NB4 (cell line): ENCODE results near the gene CDK15.

Experiments
- CTCF ChIP-seq: IDR thresholded peaks from one replicate; pipeline ENCODE4 v1.5.1; 2012; ENCODE audit warnings: low read depth, low read length
- MYC ChIP-seq: IDR thresholded peaks from 2 replicates; pipeline ENCODE4 v1.6.1; 2011; ENCODE audit warnings: low read depth, low read length
- POLR2A ChIP-seq: IDR thresholded peaks from 2 replicates; pipeline ENCODE4 v1.6.1; 2011; ENCODE audit warnings: mild to moderate bottlenecking; ENCODE audit not compliant: insufficient read length; ENCODE audit errors: extremely low read depth

- TF ChIP-seq CTCF (no peak), POLR2A (no peak), MYC (no peak)
These were observed 47.5 kb upstream of the CDK15 start for GRCh38 chr2:201758873-201759272.
